Tibial artery (tissue), 4 donors: ENCODE data around the gene NCAPD3.

ENCODE experiments used
- DNase-seq, 2 donors: peaks; one replicate each; pipeline ENCODE4 v3.0.0-alpha.2; 2019
- H3K27ac ChIP-seq, 2 donors: fragments of 200-600 bp; sonication (generic) in 1 of 2; 1 replicate in 1 of 2; 2 replicates in 1 of 2; pipeline ENCODE4 v1.5.1; 2018 to 2019; ENCODE audit warnings: mild to moderate bottlenecking in 1 of 2
- H3K27me3 ChIP-seq, 2 donors: fragments of 200-600 bp; sonication (generic) in 1 of 2; one replicate each; pipeline versions ENCODE4 v1.5.1 to v1.6.0; 2016 to 2019
- H3K36me3 ChIP-seq, 3 donors: fragments of 200-600 bp; sonication (generic) in 2 of 3; one replicate each; pipeline ENCODE4 v1.5.1; 2016 to 2019; ENCODE audit warnings: mild to moderate bottlenecking in 2 of 3
- H3K4me1 ChIP-seq, 4 donors: fragments of 200-600 bp; sonication (generic) in 2 of 4; 1 replicate in 3 of 4; 2 replicates in 1 of 4; pipeline ENCODE4 v1.5.1; 2016 to 2019
- H3K4me3 ChIP-seq, 2 donors: fragments of 200-600 bp; sonication (generic) in 1 of 2; 1 replicate in 1 of 2; 2 replicates in 1 of 2; pipeline ENCODE4 v1.5.1; 2018 to 2019; ENCODE audit warnings: mild to moderate bottlenecking in 2 of 2
- H3K9me3 ChIP-seq, 3 donors: fragments of 200-600 bp; sonication (generic) in 1 of 3; one replicate each; pipeline ENCODE4 v1.5.1; 2016 to 2019
- intact Hi-C: fragments of 100-400 bp; cut with DNase I; formaldehyde crosslinking; loops from one replicate; pipeline ENCODE4 v1.15.0; 2023; ENCODE audit warnings: low total_unique reads
- TF ChIP-seq, protein P1 (sequence below), 2 experiments: fragments of 200-600 bp in 1 of 2; fragments of 450-650 bp in 1 of 2; IDR thresholded peaks; one replicate each; pipeline ENCODE4 v1.5.1; 2017 to 2019; ENCODE audit warnings: antibody characterized with exemption in 2 of 2, mild to moderate bottlenecking in 1 of 2, moderate library complexity in 1 of 2

NCAPD3 gene

GRCh38 chr11:134152696-134153095 is 71.1 kb downstream of the NCAPD3 start:
- intact Hi-C loops: no loop called here
- Histone ChIP-seq H3K27me3 (no peaks in the 10 kb centered on the region), H3K36me3 (peaks cover 46 to 94% (median 51%) of the 10 kb centered on the region in 3 donors), H3K4me1 (peaks cover 0 to 12% (median 3%) of the 10 kb centered on the region in 4 donors), H3K27ac (no peak overlapping the region), H3K4me3 (no peak overlapping the region), H3K9me3 (no peaks in the 10 kb centered on the region)
- TF ChIP-seq, protein P1, sequence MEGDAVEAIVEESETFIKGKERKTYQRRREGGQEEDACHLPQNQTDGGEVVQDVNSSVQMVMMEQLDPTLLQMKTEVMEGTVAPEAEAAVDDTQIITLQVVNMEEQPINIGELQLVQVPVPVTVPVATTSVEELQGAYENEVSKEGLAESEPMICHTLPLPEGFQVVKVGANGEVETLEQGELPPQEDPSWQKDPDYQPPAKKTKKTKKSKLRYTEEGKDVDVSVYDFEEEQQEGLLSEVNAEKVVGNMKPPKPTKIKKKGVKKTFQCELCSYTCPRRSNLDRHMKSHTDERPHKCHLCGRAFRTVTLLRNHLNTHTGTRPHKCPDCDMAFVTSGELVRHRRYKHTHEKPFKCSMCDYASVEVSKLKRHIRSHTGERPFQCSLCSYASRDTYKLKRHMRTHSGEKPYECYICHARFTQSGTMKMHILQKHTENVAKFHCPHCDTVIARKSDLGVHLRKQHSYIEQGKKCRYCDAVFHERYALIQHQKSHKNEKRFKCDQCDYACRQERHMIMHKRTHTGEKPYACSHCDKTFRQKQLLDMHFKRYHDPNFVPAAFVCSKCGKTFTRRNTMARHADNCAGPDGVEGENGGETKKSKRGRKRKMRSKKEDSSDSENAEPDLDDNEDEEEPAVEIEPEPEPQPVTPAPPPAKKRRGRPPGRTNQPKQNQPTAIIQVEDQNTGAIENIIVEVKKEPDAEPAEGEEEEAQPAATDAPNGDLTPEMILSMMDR (IDR thresholded peaks at IDR 0.05): no peak
- DNase-seq: no peak

DNA sequence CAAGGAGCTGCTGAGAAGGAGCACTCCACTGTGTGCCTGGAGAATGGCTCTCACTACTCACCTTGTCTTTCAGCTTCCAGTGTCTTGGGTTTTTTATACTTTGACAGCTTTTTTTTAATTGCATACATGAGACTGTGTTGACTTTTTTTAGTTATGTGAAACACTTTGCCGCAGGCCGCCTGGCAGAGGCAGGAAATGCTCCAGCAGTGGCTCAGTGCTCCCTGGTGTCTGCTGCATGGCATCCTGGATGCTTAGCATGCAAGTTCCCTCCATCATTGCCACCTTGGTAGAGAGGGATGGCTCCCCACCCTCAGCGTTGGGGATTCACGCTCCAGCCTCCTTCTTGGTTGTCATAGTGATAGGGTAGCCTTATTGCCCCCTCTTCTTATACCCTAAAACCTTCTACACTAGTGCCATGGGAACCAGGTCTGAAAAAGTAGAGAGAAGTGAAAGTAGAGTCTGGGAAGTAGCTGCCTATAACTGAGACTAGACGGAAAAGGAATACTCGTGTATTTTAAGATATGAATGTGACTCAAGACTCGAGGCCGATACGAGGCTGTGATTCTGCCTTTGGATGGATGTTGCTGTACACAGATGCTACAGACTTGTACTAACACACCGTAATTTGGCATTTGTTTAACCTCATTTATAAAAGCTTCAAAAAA is 72.6 kb downstream of the NCAPD3 start:
- Histone ChIP-seq H3K4me1 (peaks cover 0 to 13% (median 6%) of the 10 kb centered on the region in 4 donors), H3K9me3 (no peaks in the 10 kb centered on the region), H3K27ac (no peak overlapping the region), H3K27me3 (no peaks in the 10 kb centered on the region), H3K4me3 (no peak overlapping the region), H3K36me3 (peaks cover 40 to 84% (median 41%) of the 10 kb centered on the region in 3 donors)
- TF ChIP-seq, protein P1 (IDR thresholded peaks at IDR 0.05): no peak
- intact Hi-C loops: no loop called here
- no peak for DNase-seq

DNA sequence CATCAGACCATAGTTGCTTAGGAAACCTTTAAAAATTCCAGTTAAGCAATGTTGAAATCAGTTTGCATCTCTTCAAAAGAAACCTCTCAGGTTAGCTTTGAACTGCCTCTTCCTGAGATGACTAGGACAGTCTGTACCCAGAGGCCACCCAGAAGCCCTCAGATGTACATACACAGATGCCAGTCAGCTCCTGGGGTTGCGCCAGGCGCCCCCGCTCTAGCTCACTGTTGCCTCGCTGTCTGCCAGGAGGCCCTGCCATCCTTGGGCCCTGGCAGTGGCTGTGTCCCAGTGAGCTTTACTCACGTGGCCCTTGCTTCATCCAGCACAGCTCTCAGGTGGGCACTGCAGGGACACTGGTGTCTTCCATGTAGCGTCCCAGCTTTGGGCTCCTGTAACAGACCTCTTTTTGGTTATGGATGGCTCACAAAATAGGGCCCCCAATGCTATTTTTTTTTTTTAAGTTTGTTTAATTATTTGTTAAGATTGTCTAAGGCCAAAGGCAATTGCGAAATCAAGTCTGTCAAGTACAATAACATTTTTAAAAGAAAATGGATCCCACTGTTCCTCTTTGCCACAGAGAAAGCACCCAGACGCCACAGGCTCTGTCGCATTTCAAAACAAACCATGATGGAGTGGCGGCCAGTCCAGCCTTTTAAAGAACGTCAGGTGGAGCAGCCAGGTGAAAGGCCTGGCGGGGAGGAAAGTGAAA is 73.4 kb downstream of the NCAPD3 start:
- TF ChIP-seq, protein P1 (IDR thresholded peaks at IDR 0.05): no peak
- Histone ChIP-seq H3K36me3 (peaks cover 35 to 84% (median 41%) of the 10 kb centered on the region in 3 donors), H3K27me3 (no peaks in the 10 kb centered on the region), H3K4me3 (no peak overlapping the region), H3K4me1 (peaks cover 0 to 13% (median 6%) of the 10 kb centered on the region in 4 donors), H3K27ac (no peak overlapping the region), H3K9me3 (no peaks in the 10 kb centered on the region)
- intact Hi-C loops: no loop called here
- no peak for DNase-seq

DNA sequence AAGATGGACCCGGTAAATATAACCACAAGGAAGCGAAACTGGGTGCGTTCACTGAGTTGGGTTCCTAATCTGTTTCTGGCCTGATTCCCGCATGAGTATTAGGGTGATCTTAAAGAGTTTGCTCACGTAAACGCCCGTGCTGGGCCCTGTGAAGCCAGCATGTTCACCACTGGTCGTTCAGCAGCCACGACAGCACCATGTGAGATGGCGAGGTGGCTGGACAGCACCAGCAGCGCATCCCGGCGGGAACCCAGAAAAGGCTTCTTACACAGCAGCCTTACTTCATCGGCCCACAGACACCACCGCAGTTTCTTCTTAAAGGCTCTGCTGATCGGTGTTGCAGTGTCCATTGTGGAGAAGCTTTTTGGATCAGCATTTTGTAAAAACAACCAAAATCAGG is 74.4 kb downstream of the NCAPD3 start:
- TF ChIP-seq, protein P1 (IDR thresholded peaks at IDR 0.05): no peak
- Histone ChIP-seq H3K4me3 (no peak overlapping the region), H3K27ac (no peak overlapping the region), H3K27me3 (no peaks in the 10 kb centered on the region), H3K4me1 (peaks cover 0 to 13% (median 6%) of the 10 kb centered on the region in 4 donors), H3K36me3 (peaks cover 40 to 84% (median 41%) of the 10 kb centered on the region in 3 donors), H3K9me3 (no peaks in the 10 kb centered on the region)
- DNase-seq: no peak
- intact Hi-C loops: no loop called here

DNA sequence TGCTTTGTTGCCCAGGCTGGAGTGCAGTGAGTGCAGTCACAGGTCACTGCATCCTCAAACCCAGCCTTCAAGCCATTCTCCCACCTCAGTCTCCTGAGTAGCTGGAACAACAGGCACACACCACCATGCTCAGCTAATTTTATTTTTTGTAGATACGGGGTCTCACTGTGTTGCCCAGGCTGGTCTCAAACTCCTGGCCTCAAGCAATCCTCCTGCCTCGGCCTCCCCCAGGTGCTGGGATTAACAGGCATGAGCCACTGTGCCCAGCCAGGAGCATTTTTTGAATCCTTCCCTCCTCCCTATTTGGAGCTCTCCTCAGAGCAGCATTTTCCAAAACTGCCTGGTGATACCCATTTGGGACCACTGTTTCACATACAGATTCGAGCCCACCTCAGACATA is 77.2 kb downstream of the NCAPD3 start:
- Histone ChIP-seq H3K4me1 (peaks cover 0 to 13% (median 6%) of the 10 kb centered on the region in 4 donors), H3K4me3 (no peak overlapping the region), H3K9me3 (no peaks in the 10 kb centered on the region), H3K27ac (no peak overlapping the region), H3K36me3 (peaks cover 25 to 65% (median 31%) of the 10 kb centered on the region in 3 donors), H3K27me3 (no peaks in the 10 kb centered on the region)
- intact Hi-C loops: no loop called here
- TF ChIP-seq, protein P1 (IDR thresholded peaks at IDR 0.05): no peak
- DNase-seq: no peak
